ENCODE measurements around the gene HRG. TPM values are rescaled to one million over a fixed set of nuclear protein-coding genes. Genes with fewer than 3 reads are reported as not detected.

Gene HRG
- total RNA-seq, 2 experiments from 2014 or later: not detected

DNA sequence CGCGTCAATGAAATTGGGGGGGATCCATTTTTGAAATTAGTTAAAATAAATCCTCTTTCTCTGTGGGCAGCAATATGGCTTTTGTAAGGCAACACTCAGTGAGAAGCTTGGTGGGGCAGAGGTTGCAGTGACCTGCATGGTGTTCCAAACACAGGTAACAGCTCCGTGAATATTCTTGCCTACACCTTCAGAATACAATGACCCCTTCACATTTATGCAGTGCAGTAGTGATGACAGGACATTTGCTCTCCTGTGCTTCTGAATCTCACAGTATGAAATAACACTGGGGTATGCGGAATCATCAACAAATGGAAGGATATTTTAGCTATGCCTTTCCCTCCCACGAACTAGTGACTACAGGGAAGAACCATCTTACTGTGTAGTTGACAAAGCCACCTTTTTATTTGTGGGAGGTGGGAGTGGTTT is 46.0 kb upstream of the HRG start:
- no peak for DNase-seq (ENCODE audit: low spot score)
- no peaks in the 10 kb centered on the region for H3K9me2 ChIP-seq (ENCODE audit: insufficient read depth, low read length)
- no peaks in the 10 kb centered on the region for H3K36me3 ChIP-seq (ENCODE audit: insufficient read depth, low read length)
- H3K4me2 ChIP-seq (ENCODE audit: low read length): no peak overlapping the region
- H3K4me3 ChIP-seq (ENCODE audit: low read depth, low read length, poor library complexity, severe bottlenecking): no peak overlapping the region
- no peaks in the 10 kb centered on the region for H3K9me3 ChIP-seq (ENCODE audit: low read length)
- H4K20me1 ChIP-seq (ENCODE audit: insufficient read depth, low read length): no peaks in the 10 kb centered on the region
- TF ChIP-seq, protein P1, sequence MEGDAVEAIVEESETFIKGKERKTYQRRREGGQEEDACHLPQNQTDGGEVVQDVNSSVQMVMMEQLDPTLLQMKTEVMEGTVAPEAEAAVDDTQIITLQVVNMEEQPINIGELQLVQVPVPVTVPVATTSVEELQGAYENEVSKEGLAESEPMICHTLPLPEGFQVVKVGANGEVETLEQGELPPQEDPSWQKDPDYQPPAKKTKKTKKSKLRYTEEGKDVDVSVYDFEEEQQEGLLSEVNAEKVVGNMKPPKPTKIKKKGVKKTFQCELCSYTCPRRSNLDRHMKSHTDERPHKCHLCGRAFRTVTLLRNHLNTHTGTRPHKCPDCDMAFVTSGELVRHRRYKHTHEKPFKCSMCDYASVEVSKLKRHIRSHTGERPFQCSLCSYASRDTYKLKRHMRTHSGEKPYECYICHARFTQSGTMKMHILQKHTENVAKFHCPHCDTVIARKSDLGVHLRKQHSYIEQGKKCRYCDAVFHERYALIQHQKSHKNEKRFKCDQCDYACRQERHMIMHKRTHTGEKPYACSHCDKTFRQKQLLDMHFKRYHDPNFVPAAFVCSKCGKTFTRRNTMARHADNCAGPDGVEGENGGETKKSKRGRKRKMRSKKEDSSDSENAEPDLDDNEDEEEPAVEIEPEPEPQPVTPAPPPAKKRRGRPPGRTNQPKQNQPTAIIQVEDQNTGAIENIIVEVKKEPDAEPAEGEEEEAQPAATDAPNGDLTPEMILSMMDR (conservative IDR thresholded peaks at IDR 0.05; ENCODE audit: low read length): no peak
- TF ChIP-seq EZH2phosphoT487 (IDR thresholded peaks at IDR 0.05; ENCODE audit: borderline replicate concordance, low read depth, low read length): no peak
- no peaks in the 10 kb centered on the region for H3K79me2 ChIP-seq (ENCODE audit: insufficient read depth, low read depth, low read length)
- ChIA-PET CTCF (ENCODE audit: unreplicated experiment) (no interaction called here), POLR2A (interaction anchor here (0.6 to 0.8 kb wide), 2 partner anchors 31 to 42 kb away, joined by 3 to 4 read pairs; no protein-coding TSS in a partner anchor)
- no TSS peak for BruUV-seq (replicated peaks)
- intact Hi-C loops (cut with micrococcal nuclease; ENCODE audit: unreplicated experiment): loop anchor here (5.0 kb wide), 2 partner anchors 138 to 548 kb away; no protein-coding TSS in a partner anchor
- no peak overlapping the region for H3K27ac ChIP-seq (ENCODE audit: low read depth, low read length, poor library complexity, severe bottlenecking)
- no peak overlapping the region for H2AFZ ChIP-seq (ENCODE audit: low read length)
- H3K4me1 ChIP-seq (ENCODE audit: insufficient read depth, low read length, poor library complexity, severe bottlenecking): peaks cover 9% of the 10 kb centered on the region

DNA sequence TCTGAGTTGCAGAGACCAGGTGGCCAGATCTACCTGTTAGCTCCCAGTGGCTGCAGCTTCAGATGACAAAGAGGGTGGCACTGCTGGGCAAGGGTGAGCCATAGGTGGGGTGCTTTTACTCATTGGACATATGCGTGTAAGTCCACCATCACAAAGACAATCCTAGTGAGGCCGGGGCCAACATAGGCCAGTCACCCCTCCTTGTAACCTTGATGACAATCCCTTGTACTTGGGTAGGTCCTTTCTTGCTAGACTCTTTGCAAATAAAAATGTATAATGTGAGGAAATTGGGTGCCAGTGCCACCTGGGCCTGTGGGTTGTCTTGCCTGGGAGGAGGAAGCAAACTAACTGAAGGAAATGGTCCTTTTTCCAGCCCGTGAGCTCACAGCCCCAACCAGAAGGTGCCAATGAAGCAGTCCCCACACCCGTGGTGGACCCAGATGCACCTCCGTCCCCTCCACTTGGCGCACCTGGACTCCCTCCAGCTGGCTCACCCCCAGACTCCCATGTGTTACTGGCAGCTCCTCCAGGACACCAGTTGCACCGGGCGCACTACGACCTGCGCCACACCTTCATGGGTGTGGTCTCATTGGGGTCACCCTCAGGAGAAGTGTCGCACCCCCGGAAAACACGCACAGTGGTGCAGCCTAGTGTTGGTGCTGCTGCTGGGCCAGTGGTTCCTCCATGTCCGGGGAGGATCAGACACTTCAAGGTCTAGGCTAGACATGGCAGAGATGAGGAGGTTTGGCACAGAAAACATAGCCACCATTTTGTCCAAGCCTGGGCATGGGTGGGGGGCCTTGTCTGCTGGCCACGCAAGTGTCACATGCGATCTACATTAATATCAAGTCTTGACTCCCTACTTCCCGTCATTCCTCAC is 45.4 kb upstream of the HRG start:
- TF ChIP-seq EZH2phosphoT487 (IDR thresholded peaks at IDR 0.05; ENCODE audit: borderline replicate concordance, low read depth, low read length): no peak
- TF ChIP-seq, protein P1 (conservative IDR thresholded peaks at IDR 0.05; ENCODE audit: low read length): no peak
- no TSS peak for BruUV-seq (replicated peaks)
- no peaks in the 10 kb centered on the region for H3K9me2 ChIP-seq (ENCODE audit: insufficient read depth, low read length)
- no peak overlapping the region for H3K4me3 ChIP-seq (ENCODE audit: low read depth, low read length, poor library complexity, severe bottlenecking)
- ChIA-PET CTCF (ENCODE audit: unreplicated experiment) (no interaction called here), POLR2A (interaction anchor here (0.6 to 0.8 kb wide), 3 partner anchors 31 to 221 kb away, joined by 3 to 7 read pairs (median 4); no protein-coding TSS in a partner anchor)
- H3K4me2 ChIP-seq (ENCODE audit: low read length): no peak overlapping the region
- H3K36me3 ChIP-seq (ENCODE audit: insufficient read depth, low read length): no peaks in the 10 kb centered on the region
- H4K20me1 ChIP-seq (ENCODE audit: insufficient read depth, low read length): no peaks in the 10 kb centered on the region
- H3K27ac ChIP-seq (ENCODE audit: low read depth, low read length, poor library complexity, severe bottlenecking): no peak overlapping the region
- H2AFZ ChIP-seq (ENCODE audit: low read length): no peak overlapping the region
- no peaks in the 10 kb centered on the region for H3K79me2 ChIP-seq (ENCODE audit: insufficient read depth, low read depth, low read length)
- intact Hi-C loops (cut with micrococcal nuclease; ENCODE audit: unreplicated experiment): no loop called here
- H3K9me3 ChIP-seq (ENCODE audit: low read length): no peaks in the 10 kb centered on the region
- DNase-seq (ENCODE audit: low spot score): no peak
- peaks cover 6% of the 10 kb centered on the region for H3K4me1 ChIP-seq (ENCODE audit: insufficient read depth, low read length, poor library complexity, severe bottlenecking)

All from OCI-LY7 (cell line).